ENCODE results near the gene CAMK2N2.

CAMK2N2 gene

GRCh38 chr3:184259396-184259877 is 1.9 kb downstream of the CAMK2N2 start:
- no peak for TF ChIP-seq POLR2A (IDR thresholded peaks at IDR 0.05; ENCODE audit: low read depth, low read length)
- FAIRE-seq (no peak), DNase-seq (ENCODE audit: insufficient read length, low spot score) (no peak)

GRCh38 chr3:184258926-184259325 is 2.4 kb downstream of the CAMK2N2 start:
- DNase-seq (ENCODE audit: insufficient read length, low spot score) (peak; percentile 44), FAIRE-seq (no peak)
- TF ChIP-seq POLR2A (IDR thresholded peaks at IDR 0.05; ENCODE audit: low read depth, low read length), result no peak

DNA sequence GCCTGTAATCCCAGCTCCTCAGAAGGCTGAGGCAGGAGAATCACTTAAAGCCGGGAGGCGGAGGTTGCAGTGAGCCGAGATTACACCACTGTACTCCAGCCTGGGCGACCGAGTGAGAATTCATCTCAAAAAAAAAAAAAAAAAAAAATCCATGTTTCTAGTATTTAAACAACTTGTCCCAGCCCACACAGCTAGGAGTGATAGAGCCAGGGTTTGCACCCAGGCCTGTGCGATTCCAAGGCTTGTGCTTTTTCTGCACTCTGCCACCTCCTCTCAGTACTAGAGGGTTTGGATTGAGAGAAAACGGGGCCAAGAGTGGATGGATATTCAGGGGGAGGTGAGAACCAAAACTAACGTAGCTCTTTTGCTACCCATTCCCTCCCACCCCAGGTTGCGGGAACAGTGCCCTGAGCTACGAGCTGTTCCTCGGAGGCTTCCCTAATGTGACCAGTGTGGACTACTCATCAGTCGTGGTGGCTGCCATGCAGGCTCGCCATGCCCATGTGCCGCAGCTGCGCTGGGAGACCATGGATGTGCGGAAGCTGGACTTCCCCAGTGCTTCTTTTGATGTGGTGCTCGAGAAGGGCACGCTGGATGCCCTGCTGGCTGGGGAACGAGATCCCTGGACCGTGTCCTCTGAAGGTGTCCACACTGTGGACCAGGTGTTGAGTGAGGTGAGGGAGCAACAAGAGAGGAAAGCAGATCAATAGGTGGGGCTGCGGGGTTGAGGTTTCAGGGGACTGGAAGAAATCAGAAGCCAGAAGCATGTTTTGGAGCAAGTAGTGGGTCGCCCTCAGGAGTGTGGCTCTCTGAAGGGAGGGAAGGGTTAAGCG is 4.1 kb downstream of the CAMK2N2 start:
- TF ChIP-seq POLR2A (IDR thresholded peaks at IDR 0.05; ENCODE audit: low read depth, low read length), result no peak
- no peak for FAIRE-seq
- DNase-seq (ENCODE audit: insufficient read length, low spot score), result no peak

DNA sequence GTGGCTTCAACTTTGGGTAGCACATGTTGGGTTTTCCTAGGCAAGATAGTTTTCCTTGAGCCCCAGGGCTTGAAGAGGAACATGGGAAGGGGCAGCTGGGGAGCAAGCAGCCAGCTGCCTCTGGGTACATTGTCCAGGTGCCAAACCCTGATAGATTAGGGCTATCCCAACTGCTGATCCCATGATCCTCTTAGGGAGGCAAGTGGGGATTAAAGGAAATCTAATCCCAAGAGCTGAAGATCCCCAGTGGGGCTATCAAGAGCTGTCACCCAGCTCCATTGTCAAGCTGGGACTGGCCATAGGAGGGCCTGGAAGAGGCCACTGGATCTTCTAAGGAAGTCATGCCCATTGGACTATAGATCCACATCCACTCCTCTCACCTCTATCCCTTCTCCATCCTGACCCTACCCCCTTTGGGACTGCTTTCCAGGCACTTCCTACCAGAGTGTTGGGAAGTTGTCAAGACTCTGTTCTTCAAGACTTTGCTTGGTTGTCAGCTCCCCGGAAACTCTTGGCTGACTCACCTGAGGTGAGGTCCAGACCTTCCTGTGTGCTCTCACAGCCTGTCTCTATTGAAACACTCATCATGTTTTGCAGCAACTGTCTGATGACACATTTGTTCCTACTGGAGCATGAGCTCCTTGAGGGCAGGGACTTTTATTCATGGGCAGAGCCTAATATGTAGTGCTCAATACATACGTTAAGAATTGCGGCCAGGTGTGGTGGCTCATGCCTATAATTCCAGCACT is 5.9 kb downstream of the CAMK2N2 start:
- no peak for TF ChIP-seq POLR2A (IDR thresholded peaks at IDR 0.05; ENCODE audit: low read depth, low read length)
- FAIRE-seq (no peak), DNase-seq (ENCODE audit: insufficient read length, low spot score) (peak; percentile 76)

GRCh38 chr3:184250167-184250828 is 11.1 kb downstream of the CAMK2N2 start:
- peak; percentile 91 for FAIRE-seq
- peak; percentile 97 for DNase-seq (ENCODE audit: insufficient read length, low spot score)
- no peak for TF ChIP-seq POLR2A (IDR thresholded peaks at IDR 0.05; ENCODE audit: low read depth, low read length)

- peak; percentile 98 for DNase-seq (ENCODE audit: insufficient read length, low spot score)
- TF ChIP-seq POLR2A (IDR thresholded peaks at IDR 0.05; ENCODE audit: low read depth, low read length), result peak; percentile 51
- peak; percentile 95 for FAIRE-seq
Observed at GRCh38 chr3:184249412-184250166, 11.8 kb downstream of the CAMK2N2 start, which contains the start of gene EEF1AKMT4. TSS of gene EEF1AKMT4 (plus strand) at chr3:184249672. CDS start at chr3:184249695, 23 bp downstream.

- DNase-seq (ENCODE audit: insufficient read length, low spot score) (peak; percentile 82), FAIRE-seq (no peak)
- peak; percentile 92 for TF ChIP-seq POLR2A (IDR thresholded peaks at IDR 0.05; ENCODE audit: low read depth, low read length)
Observed at GRCh38 chr3:184248454-184249411, 12.6 kb downstream of the CAMK2N2 start, which contains the start of gene ALG3. TSS of gene ALG3 (minus strand) at chr3:184248962. CDS start at chr3:184248940, 22 bp downstream.

DNA sequence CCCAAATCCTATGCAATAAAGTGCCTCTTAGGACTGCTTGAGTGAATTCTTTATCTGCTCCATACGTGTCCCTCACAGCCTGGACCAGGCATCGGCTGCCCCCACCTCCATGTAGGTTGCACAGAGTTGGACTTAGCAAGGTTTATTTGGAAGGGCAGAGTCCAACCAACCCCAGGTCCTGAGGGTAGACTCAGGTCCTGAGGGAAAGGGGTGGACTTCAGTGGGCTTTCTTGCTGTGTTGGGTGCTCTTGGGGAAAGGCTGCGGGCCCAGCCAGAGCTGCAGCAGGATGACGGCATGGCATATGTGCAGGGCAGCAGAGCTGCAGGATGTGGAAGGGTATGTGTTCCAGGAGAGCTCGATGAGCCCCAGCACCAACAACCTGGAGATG is 19.1 kb downstream of the CAMK2N2 start:
- DNase-seq (ENCODE audit: insufficient read length, low spot score) (no peak), FAIRE-seq (no peak)
- TF ChIP-seq POLR2A (IDR thresholded peaks at IDR 0.05; ENCODE audit: low read depth, low read length), result no peak

GRCh38 chr3:184241447-184242296 is 19.7 kb downstream of the CAMK2N2 start:
- FAIRE-seq (no peak), DNase-seq (ENCODE audit: insufficient read length, low spot score) (no peak)
- TF ChIP-seq POLR2A (IDR thresholded peaks at IDR 0.05; ENCODE audit: low read depth, low read length), result no peak

GRCh38 chr3:184241141-184241446 is 20.3 kb downstream of the CAMK2N2 start:
- DNase-seq (ENCODE audit: insufficient read length, low spot score) (no peak), FAIRE-seq (no peak)
- no peak for TF ChIP-seq POLR2A (IDR thresholded peaks at IDR 0.05; ENCODE audit: low read depth, low read length)

DNA sequence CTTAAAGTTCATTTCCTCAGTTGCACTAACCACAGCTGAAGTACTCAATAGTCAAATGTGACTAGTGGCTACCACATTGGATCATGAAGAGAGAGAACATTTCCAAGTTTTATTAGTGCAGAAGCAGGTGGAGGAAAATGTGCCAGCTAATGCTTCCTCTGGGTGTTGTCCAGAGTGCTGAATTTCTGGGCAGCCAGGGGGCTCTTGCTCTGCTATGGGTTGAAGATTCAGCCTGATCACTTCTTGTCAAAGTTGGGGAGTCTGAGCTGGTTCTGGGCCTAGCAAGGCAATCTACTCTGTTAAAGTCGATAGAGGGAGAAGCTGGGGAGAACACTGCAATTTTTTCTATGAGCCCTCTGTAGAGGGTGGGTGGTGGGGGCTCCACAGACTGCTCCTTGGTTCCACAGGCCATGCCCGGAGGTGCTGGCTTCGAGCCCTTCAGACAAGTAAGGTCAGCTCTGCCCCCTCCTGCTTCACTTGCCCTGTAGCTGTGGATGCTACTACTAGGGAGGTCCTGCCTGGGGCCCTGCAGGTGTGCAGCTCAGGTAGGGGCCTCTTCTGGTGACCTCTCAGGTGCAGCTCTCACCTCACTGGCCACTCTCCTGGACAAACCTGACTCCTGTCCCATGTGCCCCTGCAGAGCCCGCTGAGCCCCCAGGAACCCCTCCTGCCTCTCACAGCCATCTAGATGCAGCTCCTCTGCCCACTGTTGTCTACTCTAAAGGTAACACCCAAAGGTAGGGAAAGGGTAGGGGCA is 20.8 kb downstream of the CAMK2N2 start:
- FAIRE-seq (peak; percentile 30), DNase-seq (ENCODE audit: insufficient read length, low spot score) (no peak)
- TF ChIP-seq POLR2A (IDR thresholded peaks at IDR 0.05; ENCODE audit: low read depth, low read length), result no peak

Data from H54 (cell line).